K562 (cell line): ENCODE measurements around the gene AGAP3. TPM values are rescaled to one million over a fixed set of nuclear protein-coding genes. Genes with fewer than 3 reads are reported as not detected.

ENCODE experiments used
- BMI1 ChIP-seq: fragments of 150-350 bp; IDR thresholded peaks from 2 replicates; pipeline ENCODE4 v1.6.1; 2014; ENCODE audit warnings: low read length
- CBFB ChIP-seq: sonication (generic); formaldehyde crosslinking; IDR thresholded peaks from 2 replicates; pipeline ENCODE4 v1.4.0; 2020; ENCODE audit warnings: mild to moderate bottlenecking, missing genetic modification reagents
- CCNT2 ChIP-seq: IDR thresholded peaks from 2 replicates; pipeline ENCODE4 v1.6.1; 2011; ENCODE audit warnings: borderline replicate concordance, low read depth, mild to moderate bottlenecking, moderate library complexity, mixed read lengths, low read length; ENCODE audit not compliant: insufficient read length; ENCODE audit errors: extremely low read depth
- DNMT1 ChIP-seq: fragments of 450-650 bp; IDR thresholded peaks from 2 replicates; pipeline ENCODE4 v1.6.1; 2016; ENCODE audit warnings: antibody characterized with exemption, mild to moderate bottlenecking
- ELF2 ChIP-seq: fragments of 250-450 bp; sonication (Bioruptor Pico); IDR thresholded peaks from 2 replicates; pipeline ENCODE4 v1.5.0; 2021; ENCODE audit warnings: mild to moderate bottlenecking
- RBM14 ChIP-seq: fragments of 200-400 bp; formaldehyde crosslinking; IDR thresholded peaks from 2 replicates; pipeline ENCODE4 v1.6.1; 2018; ENCODE audit warnings: low read depth, mild to moderate bottlenecking, low read length, moderate library complexity, borderline replicate concordance; ENCODE audit not compliant: insufficient read depth
- STAT6 ChIP-seq: sonication (generic); formaldehyde crosslinking; IDR thresholded peaks from 2 replicates; pipeline ENCODE4 v1.8.1; 2023; ENCODE audit warnings: mild to moderate bottlenecking, missing genetic modification reagents
- ZBTB33 ChIP-seq: sonication (generic); formaldehyde crosslinking; IDR thresholded peaks from 2 replicates; pipeline ENCODE4 v1.8.1; 2023; ENCODE audit warnings: mild to moderate bottlenecking, missing genetic modification reagents
- ZFP91 ChIP-seq: sonication (generic); formaldehyde crosslinking; IDR thresholded peaks from 2 replicates; pipeline ENCODE4 v1.8.0; 2022; ENCODE audit warnings: mild to moderate bottlenecking, missing genetic modification reagents
- ZNF384 ChIP-seq: IDR thresholded peaks from 2 replicates; pipeline ENCODE4 v1.6.1; 2012; ENCODE audit warnings: low read depth, low read length, improper control_type of control experiment
- polyA plus RNA-seq, 8 experiments: library from polyadenylated mRNA; depleted of rRNA in 4 of 8; stranded (reverse) in 5 of 8; unstranded in 3 of 8; fragments of >200 nt; fragmentation: Nextera tagmentation in 2 of 8; fragmentation: Illumina TruSeq in 1 of 8; extraction: Ambion mirVana in 2 of 8; extraction: Trizol in 1 of 8; gene quantifications; 2 replicates each; pipeline versions ENCODE4 v1.2.1 to v1.2.3, GENCODE V29; 2011 to 2014; ENCODE audit warnings: inconsistent platforms in 1 of 8, missing spikeins in 1 of 8
- total RNA-seq, 7 experiments: library from RNA; depleted of rRNA in 6 of 7; stranded (reverse); fragments of >200 nt in 6 of 7; fragmentation: Illumina TruSeq in 2 of 7; extraction: Trizol in 2 of 7; gene quantifications; 2 replicates each; pipeline versions ENCODE4 v1.2.1 to v1.2.3, GENCODE V29; 2011 to 2021; ENCODE audit warnings: low replicate concordance in 1 of 7

Gene AGAP3
- total and polyA plus RNA-seq, 9 of the 15 experiments (the other 6 are each of a cell fraction or from before 2014, with no cell fraction given), result 3.4 to 208 (median 62.2) TPM

- peak; percentile 95; the same call in 1 of the 2 replicates for TF ChIP-seq STAT6
- TF ChIP-seq CCNT2, result peak; percentile 81
- peak; percentile 68 for TF ChIP-seq ZNF384
- 0 out of 2 replicates have a peak, but pooled peaks have one; percentile 18 for TF ChIP-seq ZFP91
- no peak for TF ChIP-seq ELF2 (CRISPR knock-in tag)
- peak; percentile 89; the same call in 1 of the 2 replicates for TF ChIP-seq RBM14
- peak; percentile 41; the same call in 1 of the 2 replicates for TF ChIP-seq BMI1
- TF ChIP-seq CBFB (CRISPR knock-in tag), result peak; percentile 97
- peak; percentile 95 for TF ChIP-seq ZBTB33
- TF ChIP-seq DNMT1, result no peak
Observed at GRCh38 chr7:151172273-151173141, 86.2 kb downstream of the AGAP3 start (continued).
